Testis (tissue), 3 donors: ENCODE measurements around the gene MBTD1. TPM values are rescaled to one million over a fixed set of nuclear protein-coding genes. Genes with fewer than 3 reads are reported as not detected.

Experiments used
- DNase-seq: peaks from one replicate; pipeline ENCODE4 v3.0.0-alpha.2; 2019
- H3K27ac ChIP-seq, 2 donors: fragments of 200-600 bp; sonication (generic); one replicate each; pipeline ENCODE4 v1.5.1; 2019
- H3K27me3 ChIP-seq: fragments of 200-600 bp; sonication (generic); one replicate; pipeline ENCODE4 v1.5.1; 2019
- H3K36me3 ChIP-seq: fragments of 200-600 bp; sonication (generic); one replicate; pipeline ENCODE4 v1.5.1; 2017; ENCODE audit warnings: low read depth; ENCODE audit errors: missing control alignments
- H3K4me1 ChIP-seq: fragments of 200-600 bp; sonication (generic); one replicate; pipeline ENCODE4 v1.5.1; 2019
- H3K4me3 ChIP-seq, 2 donors: fragments of 200-600 bp; sonication (generic); one replicate each; pipeline ENCODE4 v1.5.1; 2017 to 2019
- H3K9me3 ChIP-seq: fragments of 200-600 bp; sonication (generic); one replicate; pipeline ENCODE4 v1.5.1; 2017
- CTCF ChIP-seq, 3 experiments: fragments of 450-650 bp in 2 of 3; fragments of 200-600 bp in 1 of 3; sonication (generic) in 1 of 3; IDR thresholded peaks; one replicate each; pipeline ENCODE4 v1.5.1; 2016 to 2019; ENCODE audit warnings: antibody characterized with exemption in 3 of 3, mild to moderate bottlenecking in 2 of 3, moderate library complexity in 1 of 3
- POLR2A ChIP-seq: fragments of 450-650 bp; IDR thresholded peaks from one replicate; pipeline ENCODE4 v1.6.1; 2017; ENCODE audit warnings: antibody characterized with exemption, mild to moderate bottlenecking, moderate library complexity
- WGBS, 2 donors: methylation state at CpG; one replicate each; pipeline ENCODE4 v1.1.5; 2018; 5-methylcytosine and 5-hydroxymethylcytosine counted together
- intact Hi-C: fragments of 100-400 bp; cut with DNase I; formaldehyde crosslinking; loops from one replicate; pipeline ENCODE4 v1.15.1; 2023; ENCODE audit warnings: low total_unique reads
- polyA plus RNA-seq: library from polyadenylated mRNA; stranded (reverse); fragments of 350-450 nt; fragmentation: Illumina TruSeq; extraction: RNeasy Lipid Tissue Mini Kit (QIAGEN cat#74804); gene quantifications from one replicate; pipeline ENCODE4 v1.2.3, GENCODE V29; 2014; ENCODE audit warnings: low read depth, low replicate concordance; ENCODE audit not compliant: insufficient read depth
- total RNA-seq, 2 donors: library from RNA; depleted of rRNA; stranded (reverse); fragments of >200 nt; gene quantifications; one replicate each; pipeline ENCODE4 v1.2.3, GENCODE V29; 2016

MBTD1 gene
- total and polyA plus RNA-seq, 3 donors from 2014 or later: 49.1 to 68.3 (median 55.2) TPM

- WGBS, 2 donors: 64 to 75% methylated on average over 5 of the region's 5 CpGs
- no peaks in the 10 kb centered on the region for H3K27me3 ChIP-seq
- no peaks in the 10 kb centered on the region for H3K36me3 ChIP-seq
- DNase-seq: no peak
- H3K4me1 ChIP-seq: peaks cover 4% of the 10 kb centered on the region
- no peak overlapping the region for H3K4me3 ChIP-seq
- H3K9me3 ChIP-seq: no peaks in the 10 kb centered on the region
- intact Hi-C loops: loop anchor here (10.0 kb wide), 1 partner anchor 146 kb away; no protein-coding TSS in a partner anchor
- no peak overlapping the region for H3K27ac ChIP-seq
- no peak for TF ChIP-seq CTCF (IDR thresholded peaks at IDR 0.05)
- TF ChIP-seq POLR2A: no peak
These were observed 108.9 kb downstream of the MBTD1 start for GRCh38 chr17:51150932-51151331.

- WGBS, 2 donors: 77 to 95% methylated on average over 2 of the region's 2 CpGs
- H3K27me3 ChIP-seq: no peaks in the 10 kb centered on the region
- no peaks in the 10 kb centered on the region for H3K36me3 ChIP-seq
- intact Hi-C loops: no loop called here
- no peak overlapping the region for H3K4me3 ChIP-seq
- peaks cover 4% of the 10 kb centered on the region for H3K4me1 ChIP-seq
- no peak overlapping the region for H3K27ac ChIP-seq
- H3K9me3 ChIP-seq: no peaks in the 10 kb centered on the region
- no peak for DNase-seq
- TF ChIP-seq POLR2A: no peak
- TF ChIP-seq CTCF (IDR thresholded peaks at IDR 0.05): no peak
These were observed 110.7 kb downstream of the MBTD1 start for GRCh38 chr17:51149163-51149562.

GRCh38 chr17:51147650-51148049 lies 112.2 kb downstream of the MBTD1 start:
- Histone ChIP-seq H3K4me1 (peaks cover 3% of the 10 kb centered on the region), H3K27me3 (no peaks in the 10 kb centered on the region), H3K36me3 (no peaks in the 10 kb centered on the region), H3K4me3 (no peak overlapping the region), H3K27ac (no peak overlapping the region), H3K9me3 (no peaks in the 10 kb centered on the region)
- 84% methylated on average over 4 of the region's 4 CpGs for WGBS, 2 donors
- TF ChIP-seq CTCF (IDR thresholded peaks at IDR 0.05) (no peak), POLR2A (no peak)
- intact Hi-C loops: no loop called here
- DNase-seq: no peak

GRCh38 chr17:51144266-51145022 lies 115.4 kb downstream of the MBTD1 start:
- H3K36me3 ChIP-seq: no peaks in the 10 kb centered on the region
- TF ChIP-seq CTCF (IDR thresholded peaks at IDR 0.05): no peak
- TF ChIP-seq POLR2A: no peak
- no peak overlapping the region for H3K4me3 ChIP-seq
- no peaks in the 10 kb centered on the region for H3K4me1 ChIP-seq
- intact Hi-C loops: no loop called here
- no peaks in the 10 kb centered on the region for H3K27me3 ChIP-seq
- DNase-seq: no peak
- 39 to 57% methylated on average over 6 of the region's 6 CpGs for WGBS, 2 donors
- no peak overlapping the region for H3K27ac ChIP-seq
- H3K9me3 ChIP-seq: no peaks in the 10 kb centered on the region

GRCh38 chr17:51142597-51142996 lies 117.3 kb downstream of the MBTD1 start:
- DNase-seq: no peak
- WGBS, 2 donors: 92 to 93% methylated on average over 2 of the region's 2 CpGs
- no peak overlapping the region for H3K27ac ChIP-seq
- TF ChIP-seq CTCF (IDR thresholded peaks at IDR 0.05) (no peak), POLR2A (no peak)
- H3K4me3 ChIP-seq: no peak overlapping the region
- H3K9me3 ChIP-seq: no peaks in the 10 kb centered on the region
- no peaks in the 10 kb centered on the region for H3K27me3 ChIP-seq
- H3K4me1 ChIP-seq: no peaks in the 10 kb centered on the region
- no peaks in the 10 kb centered on the region for H3K36me3 ChIP-seq
- intact Hi-C loops: no loop called here
